ENCODE results near the gene ANKUB1. TPM values are rescaled to one million over a fixed set of nuclear protein-coding genes. Genes with fewer than 3 reads are reported as not detected.

Gene ANKUB1
- total RNA-seq, 1 donor from 2014 or later = not detected

- H3K9me3 Mint-ChIP-seq = no peaks in the 10 kb centered on the region
- H3K4me1 Mint-ChIP-seq = peaks cover 46% of the 10 kb centered on the region
- H3K4me3 Mint-ChIP-seq = no peak overlapping the region
- intact Hi-C loops (cut with micrococcal nuclease) = loop anchor here (2.0 to 5.0 kb wide), 2 partner anchors 31 to 34 kb away; partner anchors contain the start of gene COMMD2
- peak overlapping the region; percentile 84 for H3K27ac Mint-ChIP-seq
- no peak for DNase-seq
- ChIA-PET CTCF (interaction anchor here (1.1 to 3.2 kb wide), 3 partner anchors 12 to 25 kb away, joined by 3 to 14 read pairs (median 6); no protein-coding TSS in a partner anchor), POLR2A (no interaction called here)
- no peaks in the 10 kb centered on the region for H3K27me3 Mint-ChIP-seq
- TF ChIP-seq CTCF (IDR thresholded peaks at IDR 0.05) = no peak
- peak; percentile 26 for ATAC-seq (ENCODE audit: low read depth)
- no peaks in the 10 kb centered on the region for H3K36me3 Mint-ChIP-seq (ENCODE audit: low read depth)
Observed at GRCh38 chr3:149783576-149783975, 8.8 kb downstream of the ANKUB1 start.

DNA sequence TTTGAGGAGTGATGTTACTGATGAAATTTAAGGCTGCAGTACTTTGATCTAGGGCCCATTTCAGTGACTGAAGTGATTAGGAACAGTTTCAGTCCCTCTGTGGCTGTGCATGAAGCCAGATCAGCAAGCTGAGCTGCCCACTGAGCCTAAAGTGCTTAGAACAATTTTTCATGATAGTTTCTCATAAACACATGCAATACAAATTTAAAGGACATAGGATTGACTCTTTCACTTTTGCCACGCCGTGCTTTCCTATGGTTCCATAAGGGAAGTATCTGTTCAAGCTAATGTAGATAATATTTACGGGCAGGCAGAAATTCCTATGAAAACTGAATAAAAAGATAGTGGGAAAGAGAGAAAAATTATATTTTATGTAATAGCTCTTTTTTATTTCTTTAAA is 10.6 kb downstream of the ANKUB1 start:
- Mint-ChIP-seq H3K4me1 (peaks cover 44% of the 10 kb centered on the region), H3K36me3 (ENCODE audit: low read depth) (no peaks in the 10 kb centered on the region), H3K4me3 (peak overlapping the region; percentile 75), H3K27me3 (no peaks in the 10 kb centered on the region), H3K9me3 (no peaks in the 10 kb centered on the region), H3K27ac (peak overlapping the region; percentile 94)
- intact Hi-C loops (cut with micrococcal nuclease) = loop anchor here (2.0 to 5.0 kb wide), 2 partner anchors 29 to 36 kb away; partner anchors contain the start of gene COMMD2
- DNase-seq = no peak
- ChIA-PET CTCF (interaction anchor here (1.1 to 3.2 kb wide), 3 partner anchors 10 to 27 kb away, joined by 4 to 14 read pairs (median 6); no protein-coding TSS in a partner anchor), POLR2A (interaction anchor here (0.6 kb wide), 1 partner anchor 838 kb away, joined by 4 read pairs; no protein-coding TSS in a partner anchor)
- ATAC-seq (ENCODE audit: low read depth) = no peak
- TF ChIP-seq CTCF (IDR thresholded peaks at IDR 0.05) = no peak

DNA sequence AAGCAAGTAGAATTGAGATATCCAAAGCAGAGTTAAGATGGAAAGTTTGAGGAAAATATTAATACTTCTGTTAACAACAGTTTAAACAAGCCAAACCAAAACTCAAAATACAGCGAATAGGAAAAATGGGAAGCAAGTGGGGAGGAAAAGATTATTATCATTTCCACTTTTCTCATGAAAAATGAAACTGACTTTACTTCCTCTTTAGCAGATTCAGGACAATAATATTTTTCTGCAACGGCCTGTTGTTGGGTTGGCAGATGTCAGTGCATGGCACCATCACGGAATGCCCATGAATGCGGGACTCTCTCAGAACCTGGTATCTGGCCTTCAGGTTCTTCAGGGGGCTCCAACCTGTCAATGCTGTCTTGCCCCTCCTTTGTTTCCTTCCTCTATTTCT is 11.1 kb downstream of the ANKUB1 start:
- TF ChIP-seq CTCF (IDR thresholded peaks at IDR 0.05) = no peak
- peaks cover 44% of the 10 kb centered on the region for H3K4me1 Mint-ChIP-seq
- H3K36me3 Mint-ChIP-seq (ENCODE audit: low read depth) = no peaks in the 10 kb centered on the region
- H3K27me3 Mint-ChIP-seq = no peaks in the 10 kb centered on the region
- no peaks in the 10 kb centered on the region for H3K9me3 Mint-ChIP-seq
- DNase-seq = no peak
- intact Hi-C loops (cut with micrococcal nuclease) = loop anchor here (5.0 kb wide), 1 partner anchor 36 kb away; no protein-coding TSS in a partner anchor
- ChIA-PET POLR2A (no interaction called here), CTCF (interaction anchor here (2.3 to 3.2 kb wide), 2 partner anchors 9 to 27 kb away, joined by 6 to 14 read pairs; no protein-coding TSS in a partner anchor)
- H3K4me3 Mint-ChIP-seq = peak overlapping the region; percentile 75
- H3K27ac Mint-ChIP-seq = peak overlapping the region; percentile 94
- ATAC-seq (ENCODE audit: low read depth) = peak; percentile 81

DNA sequence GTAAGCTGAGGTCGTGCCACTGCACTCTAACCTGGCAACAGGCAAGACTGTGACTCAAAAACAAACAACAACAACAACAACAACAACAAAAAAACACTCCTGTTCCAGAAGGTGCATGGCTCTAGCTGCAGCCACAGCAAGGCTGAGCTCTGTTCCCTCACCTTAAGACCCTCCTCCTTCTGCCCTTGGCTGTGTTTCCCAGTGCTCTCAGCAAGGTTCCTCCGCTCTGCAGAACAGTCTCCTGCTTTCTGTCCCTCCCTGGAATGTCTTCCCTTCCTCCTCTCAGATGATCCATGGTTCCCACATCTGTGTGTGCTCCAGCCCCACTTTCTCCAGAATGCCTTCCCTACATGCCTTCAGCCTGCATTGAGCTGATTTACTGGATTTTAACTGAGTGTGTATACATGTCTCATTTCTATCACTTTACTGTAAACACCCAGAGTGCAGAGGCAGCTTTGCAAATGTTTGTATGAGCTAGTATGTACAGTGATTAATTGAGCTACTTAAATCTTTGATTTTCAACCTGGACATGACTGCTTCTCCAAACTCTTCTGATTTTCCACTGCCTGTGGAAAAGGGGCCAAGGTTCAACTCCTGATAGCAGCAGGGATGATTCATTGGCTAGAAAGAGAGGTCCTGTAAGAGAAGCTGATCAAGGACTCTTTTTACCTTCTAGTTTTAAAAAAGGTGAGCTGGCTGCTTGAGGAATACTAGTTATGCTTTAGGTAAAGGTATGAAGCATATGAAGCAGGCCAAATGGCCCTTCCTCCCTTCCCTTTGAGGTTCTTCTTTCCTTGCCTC is 14.7 kb downstream of the ANKUB1 start:
- POLR2A ChIA-PET = no interaction called here
- Mint-ChIP-seq H3K4me3 (no peak overlapping the region), H3K27ac (no peak overlapping the region), H3K27me3 (no peaks in the 10 kb centered on the region), H3K36me3 (ENCODE audit: low read depth) (no peaks in the 10 kb centered on the region), H3K4me1 (peaks cover 24% of the 10 kb centered on the region), H3K9me3 (no peaks in the 10 kb centered on the region)
- intact Hi-C loops (cut with micrococcal nuclease) = no loop called here
- DNase-seq (no peak), ATAC-seq (ENCODE audit: low read depth) (no peak)
- TF ChIP-seq CTCF (IDR thresholded peaks at IDR 0.05) = no peak
- CTCF ChIA-PET = interaction anchor here (0.8 to 4.3 kb wide), 3 partner anchors 10 to 31 kb away, joined by 3 to 26 read pairs (median 20); no protein-coding TSS in a partner anchor

DNA sequence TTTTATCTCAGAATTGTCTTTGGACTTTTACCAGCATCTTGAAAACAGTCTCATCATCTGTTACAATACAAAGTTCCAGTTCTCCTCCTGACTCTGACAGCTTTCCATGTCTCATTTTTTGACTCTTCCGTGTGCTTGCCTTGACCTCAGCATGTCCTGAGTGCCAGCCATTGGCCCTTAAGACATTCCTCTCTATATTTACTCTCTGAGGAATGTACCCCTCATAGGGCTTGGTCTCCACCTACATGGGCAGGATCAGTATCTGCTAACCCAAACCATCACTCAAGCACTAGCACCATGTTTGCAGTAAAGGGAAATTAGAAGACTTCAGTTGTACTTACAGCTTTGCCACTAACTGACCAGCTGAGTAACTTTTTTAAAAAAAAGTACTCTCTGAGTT is 16.2 kb downstream of the ANKUB1 start:
- peaks cover 5% of the 10 kb centered on the region for H3K27me3 Mint-ChIP-seq
- H3K36me3 Mint-ChIP-seq (ENCODE audit: low read depth) = no peaks in the 10 kb centered on the region
- intact Hi-C loops (cut with micrococcal nuclease) = no loop called here
- ATAC-seq (ENCODE audit: low read depth) (no peak), DNase-seq (no peak)
- ChIA-PET POLR2A (no interaction called here), CTCF (interaction anchor here (4.2 to 4.3 kb wide), 2 partner anchors 9 to 32 kb away, joined by 20 to 26 read pairs; no protein-coding TSS in a partner anchor)
- TF ChIP-seq CTCF (IDR thresholded peaks at IDR 0.05) = no peak
- H3K9me3 Mint-ChIP-seq = no peaks in the 10 kb centered on the region
- H3K4me1 Mint-ChIP-seq = peaks cover 11% of the 10 kb centered on the region
- no peak overlapping the region for H3K27ac Mint-ChIP-seq
- no peak overlapping the region for H3K4me3 Mint-ChIP-seq
